ENCODE measurements around the gene EP300.
"Not testable (repeated sequence)": the region's sequence is repeated elsewhere in the genome, so short reads cannot be mapped to it uniquely, and the experiment has no call there.

EP300 gene

DNA sequence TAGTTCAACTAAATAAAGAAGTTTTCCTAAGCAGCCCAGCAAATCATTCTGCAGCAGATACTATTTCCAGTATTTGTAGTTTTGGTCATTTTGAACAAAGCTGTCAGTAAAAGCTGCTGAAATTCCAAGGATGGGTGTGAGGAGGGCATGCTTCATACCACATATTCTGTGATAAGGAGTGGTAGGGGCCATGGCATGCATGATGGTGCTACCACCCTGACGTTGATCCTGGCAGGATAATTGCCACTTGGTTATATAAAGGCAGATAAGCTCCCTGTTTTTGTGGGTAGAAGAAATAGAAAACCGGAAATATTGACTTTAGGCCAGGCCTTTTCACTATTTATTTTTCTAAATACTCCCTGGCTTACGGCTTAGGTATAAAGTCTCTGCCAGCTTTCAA lies 79.6 kb downstream of the EP300 start:
- DNase-seq: no peak
- POLR2A ChIA-PET: no interaction called here
- CTCF ChIA-PET: interaction anchor here (0.8 kb wide), 1 partner anchor 44 kb away, joined by 3 read pairs; no protein-coding TSS in a partner anchor
- Histone ChIP-seq H3K27ac (ENCODE audit: insufficient read depth in 1 of 2, low read depth in 1 of 2, low read length in 2 of 2, poor library complexity in 1 of 2, severe bottlenecking in 2 of 2) (no peak overlapping the region), H3K4me1 (ENCODE audit: control extremely low read depth in 1 of 4, control insufficient read depth in 4 of 4, insufficient read depth in 4 of 4, low read length in 3 of 4) (no peaks in the 10 kb centered on the region), H3K9me3 (ENCODE audit: control extremely low read depth in 1 of 5, control insufficient read depth in 4 of 5, insufficient read depth in 2 of 5, low read depth in 1 of 5, low read length in 4 of 5) (no peaks in the 10 kb centered on the region), H3K4me3 (ENCODE audit: control insufficient read depth in 1 of 7, extremely low read depth in 1 of 7, insufficient read depth in 4 of 7, low read depth in 2 of 7, low read length in 6 of 7) (no peak overlapping the region), H3K27me3 (replicated peaks in 2 of 5; ENCODE audit: control insufficient read depth in 4 of 5, insufficient read depth in 5 of 5, low read length in 4 of 5) (no peaks in the 10 kb centered on the region), H3K36me3 (ENCODE audit: control insufficient read depth in 4 of 4, insufficient read depth in 4 of 4, low read length in 3 of 4) (peaks cover 30 to 88% (median 67%) of the 10 kb centered on the region in 4 experiments)
- WGBS (ENCODE audit: insufficient coverage): 100% methylated on average over 1 of the region's 3 CpGs

DNA sequence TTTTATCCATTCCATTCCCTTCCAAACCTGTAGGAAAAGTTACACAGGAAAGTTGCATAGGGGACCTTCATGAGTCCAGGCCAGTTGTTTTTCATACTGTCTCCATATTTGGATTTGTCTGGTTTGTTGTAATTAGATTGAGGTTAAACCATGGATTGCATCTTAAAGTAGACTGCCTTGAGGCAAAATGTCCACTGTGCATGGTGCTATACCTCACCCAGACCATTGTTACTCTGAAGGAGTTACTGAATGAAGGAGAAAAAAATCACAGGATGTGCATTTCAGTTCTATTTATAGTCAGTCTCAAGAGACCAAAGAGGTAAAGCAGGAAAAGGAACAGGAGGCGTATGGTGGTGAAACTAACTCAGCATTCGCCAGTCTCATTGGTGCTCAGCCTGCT lies 83.2 kb downstream of the EP300 start:
- CTCF ChIA-PET: interaction anchor here (1.4 kb wide), 1 partner anchor 15 kb away, joined by 3 read pairs; no protein-coding TSS in a partner anchor
- no peaks in the 10 kb centered on the region for H3K9me3 ChIP-seq (ENCODE audit: control extremely low read depth in 1 of 5, control insufficient read depth in 4 of 5, insufficient read depth in 2 of 5, low read depth in 1 of 5, low read length in 4 of 5)
- POLR2A ChIA-PET: no interaction called here
- H3K4me1 ChIP-seq (ENCODE audit: control extremely low read depth in 1 of 4, control insufficient read depth in 4 of 4, insufficient read depth in 4 of 4, low read length in 3 of 4): peaks cover 0 to 4% (median 0%) of the 10 kb centered on the region in 4 experiments
- peaks cover 17 to 87% (median 58%) of the 10 kb centered on the region in 4 experiments for H3K36me3 ChIP-seq (ENCODE audit: control insufficient read depth in 4 of 4, insufficient read depth in 4 of 4, low read length in 3 of 4)
- 58% methylated on average over 2 of the region's 2 CpGs for WGBS (ENCODE audit: insufficient coverage)
- no peak overlapping the region for H3K4me3 ChIP-seq (ENCODE audit: control insufficient read depth in 1 of 7, extremely low read depth in 1 of 7, insufficient read depth in 4 of 7, low read depth in 2 of 7, low read length in 6 of 7)
- DNase-seq: no peak
- H3K27ac ChIP-seq (ENCODE audit: insufficient read depth in 1 of 2, low read depth in 1 of 2, low read length in 2 of 2, poor library complexity in 1 of 2, severe bottlenecking in 2 of 2): no peak overlapping the region
- H3K27me3 ChIP-seq (replicated peaks in 2 of 5; ENCODE audit: control insufficient read depth in 4 of 5, insufficient read depth in 5 of 5, low read length in 4 of 5): no peaks in the 10 kb centered on the region

DNA sequence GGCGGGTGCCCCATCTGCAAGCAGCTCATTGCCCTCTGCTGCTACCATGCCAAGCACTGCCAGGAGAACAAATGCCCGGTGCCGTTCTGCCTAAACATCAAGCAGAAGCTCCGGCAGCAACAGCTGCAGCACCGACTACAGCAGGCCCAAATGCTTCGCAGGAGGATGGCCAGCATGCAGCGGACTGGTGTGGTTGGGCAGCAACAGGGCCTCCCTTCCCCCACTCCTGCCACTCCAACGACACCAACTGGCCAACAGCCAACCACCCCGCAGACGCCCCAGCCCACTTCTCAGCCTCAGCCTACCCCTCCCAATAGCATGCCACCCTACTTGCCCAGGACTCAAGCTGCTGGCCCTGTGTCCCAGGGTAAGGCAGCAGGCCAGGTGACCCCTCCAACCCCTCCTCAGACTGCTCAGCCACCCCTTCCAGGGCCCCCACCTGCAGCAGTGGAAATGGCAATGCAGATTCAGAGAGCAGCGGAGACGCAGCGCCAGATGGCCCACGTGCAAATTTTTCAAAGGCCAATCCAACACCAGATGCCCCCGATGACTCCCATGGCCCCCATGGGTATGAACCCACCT lies 84.7 kb downstream of the EP300 start:
- ChIA-PET CTCF (no interaction called here), POLR2A (no interaction called here)
- no peaks in the 10 kb centered on the region for H3K9me3 ChIP-seq (ENCODE audit: control extremely low read depth in 1 of 5, control insufficient read depth in 4 of 5, insufficient read depth in 2 of 5, low read depth in 1 of 5, low read length in 4 of 5)
- H3K36me3 ChIP-seq (ENCODE audit: control insufficient read depth in 4 of 4, insufficient read depth in 4 of 4, low read length in 3 of 4): peaks cover 16 to 76% (median 48%) of the 10 kb centered on the region in 4 experiments
- DNase-seq: no peak
- H3K27ac ChIP-seq (ENCODE audit: insufficient read depth in 1 of 2, low read depth in 1 of 2, low read length in 2 of 2, poor library complexity in 1 of 2, severe bottlenecking in 2 of 2): no peak overlapping the region
- H3K4me3 ChIP-seq (ENCODE audit: control insufficient read depth in 1 of 7, extremely low read depth in 1 of 7, insufficient read depth in 4 of 7, low read depth in 2 of 7, low read length in 6 of 7): no peak overlapping the region
- peaks cover 0 to 7% (median 2%) of the 10 kb centered on the region in 4 experiments for H3K4me1 ChIP-seq (ENCODE audit: control extremely low read depth in 1 of 4, control insufficient read depth in 4 of 4, insufficient read depth in 4 of 4, low read length in 3 of 4)
- H3K27me3 ChIP-seq (replicated peaks in 2 of 5; ENCODE audit: control insufficient read depth in 4 of 5, insufficient read depth in 5 of 5, low read length in 4 of 5): no peaks in the 10 kb centered on the region
- 96% methylated on average over 7 of the region's 15 CpGs for WGBS (ENCODE audit: insufficient coverage)

DNA sequence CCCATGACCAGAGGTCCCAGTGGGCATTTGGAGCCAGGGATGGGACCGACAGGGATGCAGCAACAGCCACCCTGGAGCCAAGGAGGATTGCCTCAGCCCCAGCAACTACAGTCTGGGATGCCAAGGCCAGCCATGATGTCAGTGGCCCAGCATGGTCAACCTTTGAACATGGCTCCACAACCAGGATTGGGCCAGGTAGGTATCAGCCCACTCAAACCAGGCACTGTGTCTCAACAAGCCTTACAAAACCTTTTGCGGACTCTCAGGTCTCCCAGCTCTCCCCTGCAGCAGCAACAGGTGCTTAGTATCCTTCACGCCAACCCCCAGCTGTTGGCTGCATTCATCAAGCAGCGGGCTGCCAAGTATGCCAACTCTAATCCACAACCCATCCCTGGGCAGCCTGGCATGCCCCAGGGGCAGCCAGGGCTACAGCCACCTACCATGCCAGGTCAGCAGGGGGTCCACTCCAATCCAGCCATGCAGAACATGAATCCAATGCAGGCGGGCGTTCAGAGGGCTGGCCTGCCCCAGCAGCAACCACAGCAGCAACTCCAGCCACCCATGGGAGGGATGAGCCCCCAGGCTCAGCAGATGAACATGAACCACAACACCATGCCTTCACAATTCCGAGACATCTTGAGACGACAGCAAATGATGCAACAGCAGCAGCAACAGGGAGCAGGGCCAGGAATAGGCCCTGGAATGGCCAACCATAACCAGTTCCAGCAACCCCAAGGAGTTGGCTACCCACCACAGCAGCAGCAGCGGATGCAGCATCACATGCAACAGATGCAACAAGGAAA lies 85.4 kb downstream of the EP300 start:
- ChIA-PET POLR2A (no interaction called here), CTCF (interaction anchor here (1.0 kb wide), 1 partner anchor 20 kb away, joined by 3 read pairs; no protein-coding TSS in a partner anchor)
- Histone ChIP-seq H3K9me3 (ENCODE audit: control extremely low read depth in 1 of 5, control insufficient read depth in 4 of 5, insufficient read depth in 2 of 5, low read depth in 1 of 5, low read length in 4 of 5) (no peaks in the 10 kb centered on the region), H3K27ac (ENCODE audit: insufficient read depth in 1 of 2, low read depth in 1 of 2, low read length in 2 of 2, poor library complexity in 1 of 2, severe bottlenecking in 2 of 2) (no peak overlapping the region), H3K36me3 (ENCODE audit: control insufficient read depth in 4 of 4, insufficient read depth in 4 of 4, low read length in 3 of 4) (peaks cover 14 to 69% (median 44%) of the 10 kb centered on the region in 4 experiments), H3K4me1 (ENCODE audit: control extremely low read depth in 1 of 4, control insufficient read depth in 4 of 4, insufficient read depth in 4 of 4, low read length in 3 of 4) (peaks cover 0 to 7% (median 2%) of the 10 kb centered on the region in 4 experiments), H3K4me3 (ENCODE audit: control insufficient read depth in 1 of 7, extremely low read depth in 1 of 7, insufficient read depth in 4 of 7, low read depth in 2 of 7, low read length in 6 of 7) (no peak overlapping the region), H3K27me3 (replicated peaks in 2 of 5; ENCODE audit: control insufficient read depth in 4 of 5, insufficient read depth in 5 of 5, low read length in 4 of 5) (no peaks in the 10 kb centered on the region)
- no peak for DNase-seq
- WGBS (ENCODE audit: insufficient coverage): 97% methylated on average over 8 of the region's 9 CpGs

DNA sequence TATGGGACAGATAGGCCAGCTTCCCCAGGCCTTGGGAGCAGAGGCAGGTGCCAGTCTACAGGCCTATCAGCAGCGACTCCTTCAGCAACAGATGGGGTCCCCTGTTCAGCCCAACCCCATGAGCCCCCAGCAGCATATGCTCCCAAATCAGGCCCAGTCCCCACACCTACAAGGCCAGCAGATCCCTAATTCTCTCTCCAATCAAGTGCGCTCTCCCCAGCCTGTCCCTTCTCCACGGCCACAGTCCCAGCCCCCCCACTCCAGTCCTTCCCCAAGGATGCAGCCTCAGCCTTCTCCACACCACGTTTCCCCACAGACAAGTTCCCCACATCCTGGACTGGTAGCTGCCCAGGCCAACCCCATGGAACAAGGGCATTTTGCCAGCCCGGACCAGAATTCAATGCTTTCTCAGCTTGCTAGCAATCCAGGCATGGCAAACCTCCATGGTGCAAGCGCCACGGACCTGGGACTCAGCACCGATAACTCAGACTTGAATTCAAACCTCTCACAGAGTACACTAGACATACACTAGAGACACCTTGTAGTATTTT lies 86.1 kb downstream of the EP300 start:
- no peaks in the 10 kb centered on the region for H3K27me3 ChIP-seq (replicated peaks in 2 of 5; ENCODE audit: control insufficient read depth in 4 of 5, insufficient read depth in 5 of 5, low read length in 4 of 5)
- CTCF ChIA-PET: interaction anchor here (1.0 kb wide), 1 partner anchor 20 kb away, joined by 3 read pairs; no protein-coding TSS in a partner anchor
- DNase-seq: no peak
- H3K4me3 ChIP-seq (ENCODE audit: control insufficient read depth in 1 of 7, extremely low read depth in 1 of 7, insufficient read depth in 4 of 7, low read depth in 2 of 7, low read length in 6 of 7): no peak overlapping the region
- H3K27ac ChIP-seq (ENCODE audit: insufficient read depth in 1 of 2, low read depth in 1 of 2, low read length in 2 of 2, poor library complexity in 1 of 2, severe bottlenecking in 2 of 2): no peak overlapping the region
- POLR2A ChIA-PET: no interaction called here
- no peaks in the 10 kb centered on the region for H3K9me3 ChIP-seq (ENCODE audit: control extremely low read depth in 1 of 5, control insufficient read depth in 4 of 5, insufficient read depth in 2 of 5, low read depth in 1 of 5, low read length in 4 of 5)
- WGBS (ENCODE audit: insufficient coverage): 83% methylated on average over 5 of the region's 8 CpGs
- H3K4me1 ChIP-seq (ENCODE audit: control extremely low read depth in 1 of 4, control insufficient read depth in 4 of 4, insufficient read depth in 4 of 4, low read length in 3 of 4): peaks cover 0 to 7% (median 2%) of the 10 kb centered on the region in 4 experiments
- H3K36me3 ChIP-seq (ENCODE audit: control insufficient read depth in 4 of 4, insufficient read depth in 4 of 4, low read length in 3 of 4): peaks cover 11 to 63% (median 38%) of the 10 kb centered on the region in 4 experiments

DNA sequence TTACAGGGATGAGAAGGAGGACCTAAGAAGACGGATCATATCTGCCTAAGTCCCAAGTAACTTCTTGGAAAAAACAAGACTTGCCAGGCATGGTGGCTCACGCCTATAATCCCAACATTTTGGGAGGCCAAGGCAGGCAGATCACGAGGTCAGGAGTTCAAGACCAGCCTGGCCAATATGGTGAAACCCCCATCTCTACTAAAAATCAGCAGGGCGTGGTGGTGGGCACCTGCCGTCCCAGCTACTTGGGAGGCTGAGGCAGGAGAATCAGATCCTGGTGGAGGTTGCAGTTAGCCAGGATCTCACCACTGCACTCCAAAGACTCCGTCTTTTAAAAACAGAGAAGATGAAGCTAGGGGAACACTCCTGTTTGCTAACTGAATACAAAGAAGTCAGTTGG lies 88.0 kb downstream of the EP300 start:
- H3K9me3 ChIP-seq (ENCODE audit: control extremely low read depth in 1 of 5, control insufficient read depth in 4 of 5, insufficient read depth in 2 of 5, low read depth in 1 of 5, low read length in 4 of 5); H3K4me1 ChIP-seq (ENCODE audit: control extremely low read depth in 1 of 4, control insufficient read depth in 4 of 4, insufficient read depth in 4 of 4, low read length in 3 of 4); H3K27me3 ChIP-seq (replicated peaks in 2 of 5; ENCODE audit: control insufficient read depth in 4 of 5, insufficient read depth in 5 of 5, low read length in 4 of 5); POLR2A ChIA-PET; DNase-seq; H3K4me3 ChIP-seq (ENCODE audit: control insufficient read depth in 1 of 7, extremely low read depth in 1 of 7, insufficient read depth in 4 of 7, low read depth in 2 of 7, low read length in 6 of 7): not testable (repeated sequence)
- peak overlapping the region in 1 of 2 experiments; percentile 2 for H3K27ac ChIP-seq (ENCODE audit: insufficient read depth in 1 of 2, low read depth in 1 of 2, low read length in 2 of 2, poor library complexity in 1 of 2, severe bottlenecking in 2 of 2)
- H3K36me3 ChIP-seq (ENCODE audit: control insufficient read depth in 4 of 4, insufficient read depth in 4 of 4, low read length in 3 of 4): peaks cover 11 to 45% (median 28%) of the 10 kb centered on the region in 4 experiments
- CTCF ChIA-PET: interaction anchor here (3.3 kb wide), 1 partner anchor 57 kb away, joined by 10 read pairs; no protein-coding TSS in a partner anchor
- 96% methylated on average over 3 of the region's 6 CpGs for WGBS (ENCODE audit: insufficient coverage)

Data from common myeloid progenitor, CD34-positive (primary cell).